ENCODE measurements around the gene HOXA3. TPM values are rescaled to one million over a fixed set of nuclear protein-coding genes. Genes with fewer than 3 reads are reported as not detected.

Gene HOXA3
- total RNA-seq, 1 experiment from 2014 or later, result 4.5 TPM

GRCh38 chr7:27065709-27066108 lies 86.7 kb downstream of the HOXA3 start:
- H4K20me1 ChIP-seq (ENCODE audit: low read length), result no peaks in the 10 kb centered on the region
- ATAC-seq (peak; percentile 6; the same call in 1 of the 2 replicates), DNase-seq (no peak)
- H3K9me2 ChIP-seq (replicated peaks; ENCODE audit: low read length), result no peaks in the 10 kb centered on the region
- H3K4me3 ChIP-seq (ENCODE audit: low read length), result no peak overlapping the region
- H3K4me2 ChIP-seq (ENCODE audit: low read length), result peak overlapping the region; percentile 54
- intact Hi-C loops (cut with micrococcal nuclease), result no loop called here
- H3K9me3 ChIP-seq (ENCODE audit: low read length), result no peaks in the 10 kb centered on the region
- ChIA-PET POLR2A (ENCODE audit: unreplicated experiment) (interaction anchor here (0.6 kb wide), 2 partner anchors 97 to 119 kb away, joined by 3 to 4 read pairs; partner anchors contain the start of gene HOXA11), CTCF (no interaction called here)
- H3F3A ChIP-seq (ENCODE audit: low read length, unreplicated experiment), result no peaks in the 10 kb centered on the region
- H2AFZ ChIP-seq (ENCODE audit: low read length), result no peak overlapping the region
- peak overlapping the region; percentile 22; the same call in 1 of the 2 replicates for H3K9ac ChIP-seq (ENCODE audit: low read length)
- no peaks in the 10 kb centered on the region for H3K27me3 ChIP-seq (ENCODE audit: low read length)
- H3K79me2 ChIP-seq (ENCODE audit: low read length), result no peaks in the 10 kb centered on the region
- no peaks in the 10 kb centered on the region for H3K36me3 ChIP-seq (ENCODE audit: low read depth, low read length)
- H3K27ac ChIP-seq (ENCODE audit: low read length), result peak overlapping the region; percentile 72
- no peak for TF ChIP-seq CTCF (conservative IDR thresholded peaks at IDR 0.05; ENCODE audit: low read depth, low read length)
- TF ChIP-seq EZH2 (IDR thresholded peaks at IDR 0.05; ENCODE audit: low read length, unreplicated experiment), result no peak
- TF ChIP-seq EZH2phosphoT487 (IDR thresholded peaks at IDR 0.05; ENCODE audit: borderline replicate concordance, low read length), result no peak
- no TSS peak for BruUV-seq (replicated peaks)
- peaks cover 20% of the 10 kb centered on the region for H3K4me1 ChIP-seq (ENCODE audit: insufficient read depth, low read length)

- intact Hi-C loops (cut with micrococcal nuclease), result no loop called here
- no peaks in the 10 kb centered on the region for H3K79me2 ChIP-seq (ENCODE audit: low read length)
- POLR2A ChIA-PET (ENCODE audit: unreplicated experiment), result no interaction called here
Measured at GRCh38 chr7:27064661-27065060, 87.7 kb downstream of the HOXA3 start.

More at GRCh38 chr7:27064661-27065060, 87.7 kb downstream of the HOXA3 start:
- H3K27ac ChIP-seq (ENCODE audit: low read length), result no peak overlapping the region
- no TSS peak for BruUV-seq (replicated peaks)
- TF ChIP-seq EZH2 (IDR thresholded peaks at IDR 0.05; ENCODE audit: low read length, unreplicated experiment) (no peak), CTCF (conservative IDR thresholded peaks at IDR 0.05; ENCODE audit: low read depth, low read length) (no peak), EZH2phosphoT487 (IDR thresholded peaks at IDR 0.05; ENCODE audit: borderline replicate concordance, low read length) (no peak)
- ATAC-seq (no peak; the same call in 1 of the 2 replicates), DNase-seq (no peak)
- no peaks in the 10 kb centered on the region for H3K9me3 ChIP-seq (ENCODE audit: low read length)
- H2AFZ ChIP-seq (ENCODE audit: low read length), result 0 out of 2 replicates have a peak overlapping the region, but pooled peaks have one; percentile 44
- no peak overlapping the region for H3K4me3 ChIP-seq (ENCODE audit: low read length)
- no peaks in the 10 kb centered on the region for H4K20me1 ChIP-seq (ENCODE audit: low read length)
- CTCF ChIA-PET, result interaction anchor here (0.6 kb wide), 1 partner anchor 375 kb away, joined by 4 read pairs; no protein-coding TSS in a partner anchor
- H3K27me3 ChIP-seq (ENCODE audit: low read length), result no peaks in the 10 kb centered on the region
- peaks cover 20% of the 10 kb centered on the region for H3K4me1 ChIP-seq (ENCODE audit: insufficient read depth, low read length)
- H3K9me2 ChIP-seq (replicated peaks; ENCODE audit: low read length), result no peaks in the 10 kb centered on the region
- H3F3A ChIP-seq (ENCODE audit: low read length, unreplicated experiment), result no peaks in the 10 kb centered on the region
- H3K9ac ChIP-seq (ENCODE audit: low read length), result no peak overlapping the region
- H3K36me3 ChIP-seq (ENCODE audit: low read depth, low read length), result no peaks in the 10 kb centered on the region
- H3K4me2 ChIP-seq (ENCODE audit: low read length), result peak overlapping the region; percentile 24; the same call in 1 of the 2 replicates

Data from PC-3 (cell line).